Endometrial microvascular endothelial cells (primary cell): ENCODE data around the gene LHX1. TPM values are rescaled to one million over a fixed set of nuclear protein-coding genes. Genes with fewer than 3 reads are reported as not detected.

ENCODE experiments used
- in situ Hi-C: cut with HindIII; loops from 2 replicates; pipeline ENCODE4 v1.10.0; 2017; ENCODE audit warnings: low sequenced_read_pairs, low pct_unique_long_range_greater_than_20kb; ENCODE audit errors: inconsistent ontology term
- total RNA-seq: library from RNA; depleted of rRNA; stranded (reverse); fragments of >200 nt; gene quantifications from one replicate; pipeline ENCODE4 v1.2.3, GENCODE V29; 2015; ENCODE audit errors: inconsistent ontology term

Gene LHX1
- total RNA-seq, 1 donor from 2014 or later: not detected

DNA sequence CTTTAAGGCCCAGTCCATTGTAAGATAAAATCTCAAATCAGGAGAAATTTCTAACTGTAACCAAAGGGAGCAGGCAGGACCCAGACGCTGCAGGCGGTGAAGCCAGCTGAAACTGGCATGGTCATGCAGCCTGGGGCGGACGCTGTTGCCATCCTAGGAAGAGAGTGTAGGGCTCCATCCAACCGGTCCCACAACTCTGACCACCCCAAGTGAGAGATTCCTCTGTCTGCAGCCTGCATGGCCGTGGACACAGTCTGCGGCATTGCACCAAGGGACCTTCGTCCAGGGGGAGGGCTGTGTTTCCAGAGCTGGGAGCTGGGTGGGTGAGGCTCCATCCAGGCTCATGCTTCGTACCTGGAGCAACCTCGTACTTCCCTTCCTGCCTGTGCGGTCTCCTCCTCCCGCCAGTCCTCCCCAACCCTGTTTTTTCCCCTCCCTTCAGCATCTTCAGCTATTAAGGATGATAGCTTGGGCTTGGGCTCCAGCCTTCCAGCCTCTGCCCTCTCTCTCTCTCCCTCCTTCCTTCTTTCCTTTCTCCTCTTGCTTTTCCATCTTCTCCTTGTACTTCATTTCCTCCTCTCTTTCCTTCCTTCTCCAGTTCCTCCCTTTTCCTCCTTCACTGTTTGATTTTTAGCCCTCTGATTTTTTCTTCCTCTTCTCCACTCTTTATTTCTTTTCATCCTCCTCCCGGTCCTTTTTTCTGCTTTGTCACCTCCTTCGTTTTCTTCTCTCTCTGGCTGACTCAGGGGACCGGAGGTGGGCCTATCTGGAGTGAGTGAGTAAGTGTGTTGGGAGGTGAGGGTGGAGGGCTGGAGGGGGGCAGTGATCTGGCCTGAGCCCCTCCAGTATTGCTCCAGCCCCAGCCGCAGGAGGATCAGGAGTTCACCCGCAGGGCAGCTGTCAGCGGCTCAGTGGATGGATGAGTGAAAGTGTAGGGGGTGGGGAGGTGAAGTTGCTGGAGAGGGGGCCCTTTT, 17.0 kb upstream of the LHX1 start:
- in situ Hi-C loops: no loop called here

DNA sequence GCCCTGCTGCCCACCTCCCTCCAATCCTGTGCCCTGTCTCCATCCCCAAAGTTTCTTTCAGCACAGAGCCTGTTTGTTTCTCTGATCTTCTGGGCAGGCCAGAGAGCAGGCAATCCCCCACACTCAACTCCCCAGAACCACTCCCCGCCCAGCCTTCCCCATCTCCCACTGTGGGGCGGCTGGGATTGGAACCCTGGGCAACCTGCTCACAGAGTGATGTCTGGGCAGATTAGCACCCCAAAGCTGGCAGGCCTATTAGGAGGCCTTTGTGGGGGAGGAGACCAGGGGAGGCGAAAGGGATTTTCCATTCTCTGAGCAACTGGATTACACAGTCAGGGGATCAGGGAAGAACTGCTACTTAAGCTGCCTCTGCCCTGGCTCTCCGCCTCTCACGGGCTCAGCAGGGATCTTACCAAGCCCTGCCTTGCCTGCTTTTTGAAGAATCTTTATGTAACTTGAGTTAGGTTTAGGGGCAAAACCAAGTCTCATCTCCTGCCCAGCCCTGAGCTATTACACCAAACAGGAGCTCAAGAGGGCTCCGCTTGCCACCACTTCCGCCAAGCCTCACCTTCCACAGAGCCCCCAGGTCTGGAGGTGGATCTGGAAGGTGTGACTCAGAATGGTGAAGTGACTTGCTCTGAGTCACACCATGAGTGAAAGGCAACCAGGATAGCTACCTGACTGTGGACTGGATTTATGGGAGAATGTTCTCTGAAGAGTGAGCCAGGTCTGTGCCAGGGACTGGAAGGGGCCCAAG, 16.0 kb upstream of the LHX1 start:
- in situ Hi-C loops: no loop called here

DNA sequence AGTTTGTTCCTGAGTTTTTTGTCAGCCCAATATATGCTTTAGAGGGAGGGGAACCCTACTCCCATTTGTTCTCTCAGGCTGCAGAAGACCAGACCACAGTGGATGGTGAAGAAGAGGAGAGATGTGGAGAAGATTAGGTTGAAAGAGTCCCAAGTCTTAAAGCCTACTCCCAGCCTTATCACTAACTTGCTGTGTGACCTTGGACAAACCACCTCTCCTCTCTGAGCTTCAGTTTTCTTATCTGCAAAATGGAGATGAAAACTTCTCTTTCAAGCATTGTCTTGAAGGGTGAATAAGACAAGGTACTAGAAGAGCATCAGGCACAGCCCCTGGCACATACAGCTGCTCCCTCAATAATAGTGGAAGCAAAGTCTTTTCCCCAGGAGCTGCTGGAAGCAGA, 15.1 kb upstream of the LHX1 start:
- in situ Hi-C loops: no loop called here

DNA sequence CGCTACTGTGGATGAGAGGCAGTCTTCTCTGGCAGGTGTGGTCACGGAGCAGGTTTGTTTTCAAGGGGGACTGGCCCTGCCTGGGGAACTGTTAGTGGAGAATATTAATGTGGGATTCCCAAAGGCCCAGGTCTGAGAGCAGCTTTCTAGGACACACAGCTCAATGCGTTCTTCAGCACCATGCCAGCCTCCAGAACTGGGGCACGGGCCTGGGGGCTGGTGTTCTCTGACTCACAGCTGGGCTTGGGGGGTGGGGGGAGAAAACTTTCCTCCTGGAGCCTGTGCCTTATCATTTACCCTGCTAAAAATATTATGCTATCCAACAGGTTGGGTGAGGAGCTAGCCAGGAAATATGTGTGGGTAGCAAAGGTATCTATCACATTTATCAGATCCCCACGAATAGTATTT, 13.5 kb upstream of the LHX1 start:
- in situ Hi-C loops: no loop called here

DNA sequence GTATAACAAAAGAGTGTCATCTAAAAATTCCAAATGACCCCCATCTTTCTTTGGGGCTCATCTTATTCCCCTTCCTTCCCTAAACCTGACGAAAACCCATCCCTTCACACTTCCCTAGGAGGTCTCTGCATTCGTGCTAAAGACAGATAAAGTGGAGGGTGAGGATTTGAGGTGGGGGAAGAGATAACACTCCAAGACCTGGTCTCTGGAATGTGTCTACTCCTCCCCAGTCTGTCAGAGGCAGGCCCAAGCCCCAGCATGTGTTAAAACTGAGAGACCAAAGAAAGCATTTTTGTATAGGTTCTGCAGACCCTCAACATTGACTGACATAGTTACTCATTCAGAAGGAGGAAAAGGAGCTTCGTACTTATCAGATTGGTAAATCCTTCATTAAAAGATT, 11.0 kb upstream of the LHX1 start:
- in situ Hi-C loops: no loop called here

DNA sequence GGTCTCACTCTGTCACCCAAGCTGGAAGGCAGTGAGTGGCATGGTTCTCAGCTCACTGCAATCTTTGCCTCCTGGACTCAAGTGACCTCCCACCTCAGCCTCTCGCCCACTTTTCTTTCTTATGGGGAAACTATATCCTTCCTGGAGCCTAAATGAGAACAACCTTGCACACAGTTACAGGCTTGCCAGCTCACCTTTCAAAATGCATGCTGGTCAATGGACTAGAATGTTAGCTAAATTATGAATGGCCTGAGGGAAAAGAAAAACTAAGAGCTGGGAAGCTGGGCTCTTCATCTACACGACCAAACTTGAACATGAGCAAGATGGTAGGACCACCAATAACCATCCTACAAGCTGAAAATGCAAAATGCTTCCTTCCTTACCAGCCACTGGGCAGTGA, 10.6 kb upstream of the LHX1 start:
- in situ Hi-C loops: no loop called here

DNA sequence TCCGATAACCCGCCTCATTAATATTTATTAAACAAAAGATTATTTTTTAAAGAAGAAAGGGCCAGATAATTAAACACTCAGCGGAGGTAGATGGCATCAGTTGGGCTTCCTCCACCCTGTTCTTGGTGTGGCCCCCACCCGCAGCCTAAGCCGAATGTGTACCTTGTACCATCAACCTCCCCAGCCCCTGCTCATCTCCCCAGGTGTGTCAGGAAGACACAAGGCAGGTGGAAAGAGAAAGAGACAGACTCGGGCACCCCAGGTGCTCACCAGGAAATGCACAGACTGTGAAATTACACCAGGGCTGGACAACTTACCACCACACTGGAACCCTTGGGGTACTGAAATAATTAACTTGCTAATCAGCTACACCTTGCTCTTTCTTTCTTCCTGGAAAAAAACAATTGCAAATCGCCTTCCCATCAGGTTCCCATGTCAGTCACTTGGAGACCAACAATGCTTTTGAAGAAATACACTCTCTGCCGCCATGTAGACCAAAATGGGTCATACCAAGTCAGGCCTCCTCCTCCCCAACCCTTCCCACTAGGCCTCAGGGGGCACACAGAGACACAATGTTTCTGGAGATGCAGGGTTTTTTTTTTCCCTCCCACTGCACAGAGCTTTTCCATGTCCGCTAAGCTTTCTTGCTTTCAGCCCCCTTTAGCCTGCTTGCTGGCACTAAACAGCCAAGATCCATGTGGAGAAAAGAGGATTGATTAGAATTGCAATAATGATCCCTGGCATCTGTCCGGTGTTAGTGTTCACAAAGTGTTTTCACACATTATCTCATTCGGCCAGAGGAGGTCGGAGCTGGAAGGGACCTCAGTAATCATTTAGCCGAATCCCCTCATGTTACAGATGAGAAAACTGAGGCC, 8.6 kb upstream of the LHX1 start:
- in situ Hi-C loops: no loop called here

DNA sequence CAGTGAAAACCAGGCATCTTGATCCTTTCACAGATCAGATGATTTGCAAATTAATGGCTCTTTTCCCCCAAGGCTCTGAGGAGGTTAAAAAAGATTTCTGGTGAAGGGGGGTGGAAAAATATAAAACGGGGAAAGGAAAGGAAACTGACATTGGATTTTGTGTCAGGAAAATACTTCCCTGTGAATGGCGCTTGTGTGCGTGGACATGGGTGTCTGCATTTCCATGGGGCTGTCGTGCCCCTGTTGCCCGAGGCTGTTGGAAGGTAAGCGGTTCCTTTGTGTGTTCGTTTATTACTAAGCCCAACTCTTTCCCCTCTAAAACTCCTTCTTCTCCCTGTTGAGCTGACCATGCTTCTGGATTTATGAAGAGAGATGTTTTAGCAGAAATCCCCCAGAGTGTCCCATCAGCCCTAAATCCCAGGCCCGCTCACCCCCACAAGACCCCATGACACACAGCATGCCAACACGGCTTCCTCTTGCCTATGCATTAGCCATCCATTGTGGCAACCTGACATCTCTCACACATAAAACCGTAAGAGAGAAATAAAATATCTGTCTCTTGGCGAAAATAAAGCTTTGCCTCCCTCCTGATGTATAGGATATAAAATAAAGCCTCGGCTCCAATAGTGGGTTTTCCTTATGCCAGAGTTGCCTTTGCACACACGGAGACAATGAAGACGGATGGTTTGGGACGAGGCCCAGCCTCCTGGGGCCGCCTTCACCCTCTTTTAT, 7.3 kb upstream of the LHX1 start:
- in situ Hi-C loops: no loop called here

DNA sequence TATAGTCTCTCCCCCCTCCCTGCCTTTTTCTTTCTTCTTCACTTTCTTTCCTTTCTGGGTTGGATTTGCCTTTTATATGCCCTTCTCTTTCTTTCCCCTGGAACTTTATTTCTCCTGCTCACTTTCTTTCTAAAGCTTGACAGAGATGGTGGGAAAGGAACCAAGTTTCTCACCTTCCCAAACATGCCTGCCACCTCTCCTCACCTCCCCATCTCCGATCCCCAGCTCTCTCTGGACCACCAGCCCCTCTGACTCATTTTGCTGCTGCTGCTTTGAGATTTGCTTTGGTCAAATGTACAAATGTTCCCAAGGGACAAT, 6.7 kb upstream of the LHX1 start:
- in situ Hi-C loops: no loop called here

DNA sequence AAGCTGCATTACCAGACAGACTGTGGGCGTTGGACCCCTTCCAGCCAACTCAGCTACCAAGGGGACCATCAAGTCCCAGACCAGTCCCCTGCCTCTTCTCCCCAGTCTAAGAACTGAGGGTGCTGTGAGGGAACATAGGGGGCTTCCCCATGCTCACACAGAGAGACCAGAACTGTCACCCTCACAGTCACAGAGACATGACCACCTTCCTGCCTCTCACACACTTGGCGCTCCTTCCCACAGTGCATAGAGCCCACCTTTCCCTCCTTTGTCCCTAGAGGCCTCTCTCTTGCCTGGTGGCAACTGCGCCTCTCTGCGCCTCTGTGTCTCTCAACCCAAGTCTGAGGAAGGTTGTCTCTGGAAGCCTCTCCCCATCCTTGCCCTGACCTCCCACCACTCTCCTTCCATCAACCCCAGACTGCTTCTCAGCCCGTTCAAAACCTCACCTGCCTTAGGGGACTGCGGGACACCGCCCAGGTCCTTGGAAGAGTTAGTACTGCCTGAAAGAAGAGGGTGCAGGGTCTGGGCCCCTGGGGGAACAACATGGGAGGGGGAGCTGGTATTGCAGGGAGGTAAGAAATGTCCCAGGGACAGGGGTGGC, 6.1 kb upstream of the LHX1 start:
- in situ Hi-C loops: no loop called here

DNA sequence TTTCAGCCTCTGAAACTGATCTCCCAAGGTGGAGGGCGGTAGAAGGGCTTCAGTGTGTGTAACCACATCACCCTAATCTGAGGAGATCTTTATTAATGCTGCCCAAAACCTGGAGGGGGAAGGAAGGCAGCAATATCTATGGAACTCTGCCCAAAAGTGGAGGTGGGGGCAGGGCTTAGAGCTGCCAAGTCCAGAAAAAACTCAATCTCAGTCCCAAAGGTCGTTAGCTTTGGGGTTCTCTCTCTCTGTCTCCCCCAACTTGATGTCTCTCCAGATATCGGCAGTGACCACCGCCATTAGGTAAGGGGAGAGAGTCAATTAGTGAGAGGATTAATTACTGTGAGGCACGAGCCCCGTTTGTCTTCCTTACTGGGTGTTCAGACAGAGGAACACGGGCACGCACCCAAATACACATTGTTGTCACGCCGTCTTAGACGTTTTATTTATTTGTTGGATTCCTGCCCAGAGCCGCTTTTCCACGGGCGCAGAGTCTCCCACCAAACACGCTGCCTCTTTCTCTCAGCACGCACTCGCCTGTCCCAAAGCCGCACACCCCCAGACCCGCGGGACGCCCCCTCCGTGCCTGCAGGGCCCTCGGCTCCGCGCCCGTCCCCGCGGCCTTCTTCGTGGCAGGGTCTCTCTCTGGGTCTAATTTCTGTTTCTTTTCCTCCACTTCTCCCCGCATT, 5.4 kb upstream of the LHX1 start:
- in situ Hi-C loops: no loop called here

DNA sequence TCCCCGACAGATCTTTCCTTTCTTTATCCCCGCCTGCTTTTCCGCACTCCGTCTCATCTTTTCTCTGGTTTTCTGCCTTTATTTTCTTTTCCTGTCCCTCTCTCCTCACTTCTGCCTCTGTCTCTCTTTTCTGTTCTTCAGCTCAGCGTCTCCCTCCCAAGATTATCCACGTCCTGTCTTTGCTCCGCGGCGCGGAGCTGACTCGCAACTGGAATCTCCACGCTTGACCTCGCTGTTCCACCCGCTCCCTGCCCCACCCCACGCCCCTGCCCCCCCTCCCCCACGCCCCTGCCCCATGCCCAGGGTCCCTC, 4.9 kb upstream of the LHX1 start:
- in situ Hi-C loops: no loop called here

DNA sequence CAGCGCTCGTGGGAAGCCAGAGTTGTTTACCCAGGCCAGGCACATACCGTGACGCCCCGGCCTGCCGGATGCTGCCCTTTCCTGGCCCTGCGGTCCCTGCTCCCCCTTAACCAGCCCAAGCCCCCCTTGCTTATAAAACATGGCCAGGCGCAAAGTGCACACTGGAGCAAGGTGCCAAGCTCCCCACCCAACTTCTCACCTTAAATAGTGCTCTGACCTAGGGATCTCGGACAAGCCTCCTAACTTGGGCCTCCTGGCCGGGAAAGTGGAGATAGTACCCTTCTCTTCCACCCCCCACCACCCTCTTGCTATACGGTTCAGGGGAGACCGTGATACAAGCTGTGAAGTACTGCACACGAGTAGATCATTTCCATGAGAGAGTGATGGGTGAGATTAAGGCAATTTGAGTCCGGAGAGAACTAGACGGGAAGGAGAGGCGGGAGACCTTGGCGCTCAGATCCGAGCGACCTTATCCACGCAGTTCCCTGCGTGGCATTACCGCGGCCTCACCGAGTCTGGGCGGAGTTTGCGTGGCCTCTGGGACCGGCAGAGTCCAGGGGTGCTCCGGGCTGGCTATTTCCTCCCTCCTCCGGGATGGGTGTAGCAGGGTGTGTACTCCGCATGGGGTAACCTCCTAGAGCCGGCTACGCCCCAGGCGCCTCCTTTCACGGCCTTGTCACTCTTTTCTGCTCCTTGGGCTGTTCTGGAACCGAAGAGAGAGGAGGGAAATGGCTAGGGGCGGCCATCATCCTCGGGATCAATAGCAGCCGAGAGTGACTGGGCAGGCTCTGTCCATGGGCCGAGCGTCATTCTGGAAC, 4.4 kb upstream of the LHX1 start:
- in situ Hi-C loops: no loop called here

DNA sequence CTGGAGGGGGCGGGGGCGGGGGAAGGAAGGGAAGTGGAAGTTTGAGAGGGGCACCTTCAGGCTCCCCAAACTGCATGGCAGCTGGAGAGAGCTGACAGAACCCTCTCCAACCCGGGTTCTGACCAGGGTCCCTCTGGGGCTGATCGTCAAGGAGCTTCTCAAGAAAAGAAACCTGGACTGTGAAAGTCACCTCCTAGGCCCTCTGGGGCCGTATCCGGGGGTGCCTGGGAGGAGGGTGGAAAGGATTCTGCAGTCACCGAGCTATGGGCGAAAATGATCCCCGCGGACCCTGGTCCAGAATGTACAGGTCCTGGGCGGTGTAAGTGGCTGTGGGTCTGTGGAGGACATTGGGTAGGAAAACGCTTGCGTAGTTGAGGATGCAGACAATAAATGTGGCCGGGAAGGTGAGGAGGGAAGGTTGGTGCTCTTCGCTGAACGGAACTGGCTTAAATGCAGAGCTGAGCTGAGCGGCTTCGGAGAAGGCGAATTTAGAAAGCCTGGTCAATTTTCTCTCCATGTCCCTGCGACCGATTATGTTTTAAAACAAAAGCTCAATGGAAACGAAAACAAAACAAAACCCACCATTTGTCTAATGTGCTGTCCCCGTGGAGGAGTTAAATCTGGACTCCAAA, 3.6 kb upstream of the LHX1 start:
- in situ Hi-C loops: no loop called here

DNA sequence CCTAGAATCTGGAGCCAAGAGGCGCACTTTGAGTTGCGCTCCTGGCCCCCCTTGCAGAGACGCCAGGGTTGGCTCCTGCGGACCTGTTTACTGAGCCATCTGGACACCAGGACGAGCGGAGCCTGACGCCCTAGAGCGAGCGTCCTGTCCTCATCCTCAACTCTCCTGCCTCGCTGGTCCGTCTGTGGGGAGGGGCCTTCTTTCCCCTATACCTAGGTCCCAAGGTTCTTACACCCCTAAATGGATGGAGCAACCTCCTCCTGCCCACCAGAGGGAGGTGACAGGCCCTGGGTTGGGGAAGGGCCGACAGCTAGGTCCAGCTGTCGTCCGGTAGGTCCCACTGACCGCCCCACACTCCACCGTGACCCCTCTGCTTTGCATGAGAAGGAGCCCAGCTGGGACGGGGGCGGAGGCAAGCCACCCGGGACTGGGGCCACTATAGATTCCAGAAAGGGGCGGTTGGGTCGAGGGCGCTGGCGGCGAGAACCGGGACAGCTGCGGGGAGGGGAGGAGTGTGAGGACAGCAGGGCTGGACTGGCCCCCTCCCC, 3.1 kb upstream of the LHX1 start:
- in situ Hi-C loops: no loop called here
